HL-60 (cell line): ENCODE measurements around the gene ASTN2.

Source experiments
- GABPA ChIP-seq: IDR thresholded peaks from 2 replicates; pipeline ENCODE4 v1.6.1; 2012; ENCODE audit warnings: low read depth
- TF ChIP-seq, protein P1 (sequence below): IDR thresholded peaks from 2 replicates; pipeline ENCODE4 v1.6.1; 2012; ENCODE audit warnings: low read depth; ENCODE audit not compliant: insufficient replicate concordance
- TF ChIP-seq, protein P2 (sequence below): IDR thresholded peaks from one replicate; pipeline ENCODE4 v1.5.1; 2011; ENCODE audit warnings: low read length, control low read depth, inconsistent platforms; ENCODE audit not compliant: insufficient read depth

DNA sequence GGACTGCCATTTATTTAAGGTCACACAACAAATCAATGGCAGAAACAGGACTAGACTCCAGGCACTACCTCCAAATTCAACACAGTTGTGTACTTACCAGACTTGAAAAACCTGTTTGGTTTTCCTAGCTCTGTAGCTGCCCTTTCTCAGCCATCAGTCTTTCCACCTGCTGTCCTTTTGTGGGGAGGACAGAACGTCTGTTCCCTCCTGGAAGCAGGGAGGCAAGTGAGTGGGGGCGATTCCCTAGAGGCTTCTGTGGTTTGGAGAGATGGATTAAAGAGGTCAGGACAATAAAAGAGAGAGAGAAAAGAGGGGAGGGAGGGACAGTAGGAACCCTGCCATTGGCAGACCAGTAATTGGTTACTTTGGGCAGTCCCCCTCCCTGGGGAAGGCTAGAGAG is 14.7 kb downstream of the ASTN2 start:
- TF ChIP-seq, protein P1, sequence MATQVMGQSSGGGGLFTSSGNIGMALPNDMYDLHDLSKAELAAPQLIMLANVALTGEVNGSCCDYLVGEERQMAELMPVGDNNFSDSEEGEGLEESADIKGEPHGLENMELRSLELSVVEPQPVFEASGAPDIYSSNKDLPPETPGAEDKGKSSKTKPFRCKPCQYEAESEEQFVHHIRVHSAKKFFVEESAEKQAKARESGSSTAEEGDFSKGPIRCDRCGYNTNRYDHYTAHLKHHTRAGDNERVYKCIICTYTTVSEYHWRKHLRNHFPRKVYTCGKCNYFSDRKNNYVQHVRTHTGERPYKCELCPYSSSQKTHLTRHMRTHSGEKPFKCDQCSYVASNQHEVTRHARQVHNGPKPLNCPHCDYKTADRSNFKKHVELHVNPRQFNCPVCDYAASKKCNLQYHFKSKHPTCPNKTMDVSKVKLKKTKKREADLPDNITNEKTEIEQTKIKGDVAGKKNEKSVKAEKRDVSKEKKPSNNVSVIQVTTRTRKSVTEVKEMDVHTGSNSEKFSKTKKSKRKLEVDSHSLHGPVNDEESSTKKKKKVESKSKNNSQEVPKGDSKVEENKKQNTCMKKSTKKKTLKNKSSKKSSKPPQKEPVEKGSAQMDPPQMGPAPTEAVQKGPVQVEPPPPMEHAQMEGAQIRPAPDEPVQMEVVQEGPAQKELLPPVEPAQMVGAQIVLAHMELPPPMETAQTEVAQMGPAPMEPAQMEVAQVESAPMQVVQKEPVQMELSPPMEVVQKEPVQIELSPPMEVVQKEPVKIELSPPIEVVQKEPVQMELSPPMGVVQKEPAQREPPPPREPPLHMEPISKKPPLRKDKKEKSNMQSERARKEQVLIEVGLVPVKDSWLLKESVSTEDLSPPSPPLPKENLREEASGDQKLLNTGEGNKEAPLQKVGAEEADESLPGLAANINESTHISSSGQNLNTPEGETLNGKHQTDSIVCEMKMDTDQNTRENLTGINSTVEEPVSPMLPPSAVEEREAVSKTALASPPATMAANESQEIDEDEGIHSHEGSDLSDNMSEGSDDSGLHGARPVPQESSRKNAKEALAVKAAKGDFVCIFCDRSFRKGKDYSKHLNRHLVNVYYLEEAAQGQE: no peak
- TF ChIP-seq, protein P2, sequence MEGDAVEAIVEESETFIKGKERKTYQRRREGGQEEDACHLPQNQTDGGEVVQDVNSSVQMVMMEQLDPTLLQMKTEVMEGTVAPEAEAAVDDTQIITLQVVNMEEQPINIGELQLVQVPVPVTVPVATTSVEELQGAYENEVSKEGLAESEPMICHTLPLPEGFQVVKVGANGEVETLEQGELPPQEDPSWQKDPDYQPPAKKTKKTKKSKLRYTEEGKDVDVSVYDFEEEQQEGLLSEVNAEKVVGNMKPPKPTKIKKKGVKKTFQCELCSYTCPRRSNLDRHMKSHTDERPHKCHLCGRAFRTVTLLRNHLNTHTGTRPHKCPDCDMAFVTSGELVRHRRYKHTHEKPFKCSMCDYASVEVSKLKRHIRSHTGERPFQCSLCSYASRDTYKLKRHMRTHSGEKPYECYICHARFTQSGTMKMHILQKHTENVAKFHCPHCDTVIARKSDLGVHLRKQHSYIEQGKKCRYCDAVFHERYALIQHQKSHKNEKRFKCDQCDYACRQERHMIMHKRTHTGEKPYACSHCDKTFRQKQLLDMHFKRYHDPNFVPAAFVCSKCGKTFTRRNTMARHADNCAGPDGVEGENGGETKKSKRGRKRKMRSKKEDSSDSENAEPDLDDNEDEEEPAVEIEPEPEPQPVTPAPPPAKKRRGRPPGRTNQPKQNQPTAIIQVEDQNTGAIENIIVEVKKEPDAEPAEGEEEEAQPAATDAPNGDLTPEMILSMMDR: no peak
- no peak for TF ChIP-seq GABPA
